HL-60/S4 treated with phorbol 12-myristate 13-acetate at 8.2 ng/mL for 4 days and 3 days (cell line): Measurements from ENCODE around the gene KLK10.
"Not testable (repeated sequence)": the region's sequence is repeated elsewhere in the genome, so short reads cannot be mapped to it uniquely, and the experiment has no call there.

Experiments used
- in situ Hi-C: fragments of 300-500 bp; cut with MboI; formaldehyde crosslinking; loops from 2 replicates; pipeline ENCODE4 v1.15.0; 2022; ENCODE audit warnings: low sequenced_read_pairs

The KLK10 gene

GRCh38 chr19:51002542-51003311 is 16.8 kb downstream of the KLK10 start:
- in situ Hi-C loops, result no loop called here

DNA sequence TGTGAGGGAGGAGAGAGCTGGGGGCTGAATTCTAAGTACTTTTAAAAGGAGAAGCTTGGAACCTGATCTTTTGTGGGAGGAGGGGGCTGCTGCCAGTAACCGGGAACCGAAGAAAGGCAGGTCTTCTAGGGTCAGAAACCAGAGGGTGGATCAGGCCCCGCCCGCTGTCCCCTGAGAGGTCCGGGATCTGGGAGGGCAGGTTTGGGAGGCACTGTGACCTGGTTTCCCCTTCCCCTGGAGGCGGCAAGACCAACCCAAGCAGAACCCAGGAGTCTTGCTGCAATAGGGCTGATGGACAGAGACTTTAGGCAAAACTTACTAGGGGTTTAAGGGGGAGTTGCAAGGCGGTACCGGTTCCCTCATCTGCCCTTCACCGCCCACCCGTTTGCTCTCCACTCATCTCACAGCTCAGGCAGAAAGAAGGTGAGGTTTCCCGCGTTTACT is 17.4 kb downstream of the KLK10 start:
- in situ Hi-C loops, result no loop called here

- in situ Hi-C loops, result no loop called here
Observed at GRCh38 chr19:51001515-51001914, 18.0 kb downstream of the KLK10 start, which contains the start of gene KLK8. TSS of gene KLK8 (minus strand) at chr19:51001604. CDS start at chr19:51001167, 437 bp downstream.

DNA sequence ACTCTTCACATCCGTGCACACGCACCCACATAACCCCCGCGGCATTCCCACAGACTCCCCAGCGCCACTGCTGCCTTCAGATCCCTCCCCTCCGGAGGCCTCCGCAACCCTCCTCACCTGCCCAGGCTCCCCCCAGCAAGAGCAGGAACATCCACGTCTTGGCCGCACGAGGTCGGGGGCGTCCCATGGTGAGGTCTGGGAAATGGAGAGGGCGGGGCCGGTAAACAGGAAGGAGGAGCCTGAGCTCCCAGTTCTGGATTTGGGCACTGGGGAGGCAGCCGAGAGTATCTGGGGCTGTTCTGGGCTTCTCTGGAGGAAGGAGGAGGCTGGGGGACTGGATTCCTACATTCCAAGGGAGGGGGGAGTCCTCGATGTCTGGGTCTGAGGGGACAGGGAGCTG is 18.5 kb downstream of the KLK10 start:
- in situ Hi-C loops, result no loop called here

DNA sequence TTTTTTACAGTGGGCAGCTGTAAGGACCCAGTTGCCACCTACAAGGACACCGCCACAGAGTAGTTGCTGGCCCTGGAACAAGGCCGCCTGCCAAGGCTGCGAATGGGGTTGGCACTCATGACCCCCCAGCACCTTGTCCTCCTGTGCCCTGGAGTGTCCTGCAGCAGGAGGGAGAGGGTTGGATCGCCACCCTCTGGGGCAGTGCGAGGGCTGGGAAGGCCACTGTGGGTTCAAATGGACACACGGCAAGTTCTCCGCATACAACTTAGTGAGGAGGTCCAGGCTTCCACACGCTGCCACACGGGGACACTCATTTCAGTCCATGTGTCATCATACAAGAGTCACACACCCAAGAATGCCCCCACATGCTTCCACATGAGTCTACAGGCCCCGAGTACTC is 19.1 kb downstream of the KLK10 start:
- in situ Hi-C loops, result no loop called here

DNA sequence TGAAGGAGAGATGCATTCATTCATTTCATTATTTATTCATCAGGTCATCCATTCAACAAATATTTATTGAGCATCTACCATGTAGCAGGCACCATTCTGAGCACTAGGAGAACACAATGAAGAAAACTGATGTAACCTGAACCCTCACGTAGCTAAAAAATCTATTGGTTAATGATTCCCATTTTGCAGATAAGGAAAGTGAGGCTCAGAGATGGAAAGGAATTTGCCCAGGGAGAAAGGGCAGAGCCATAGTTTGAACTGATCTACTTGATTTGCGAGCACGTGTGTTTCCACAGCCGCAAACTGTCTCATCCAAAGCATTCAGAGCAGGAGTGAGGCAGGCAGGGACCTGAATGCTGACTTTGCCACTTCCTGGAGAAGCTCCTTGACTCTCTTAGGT is 20.8 kb downstream of the KLK10 start:
- in situ Hi-C loops, result no loop called here

GRCh38 chr19:50998061-50998460 is 21.4 kb downstream of the KLK10 start:
- in situ Hi-C loops, result no loop called here

GRCh38 chr19:50994129-50994528 is 25.4 kb downstream of the KLK10 start:
- in situ Hi-C loops, result no loop called here

- in situ Hi-C loops, result no loop called here
Observed at GRCh38 chr19:50992666-50993035, 26.9 kb downstream of the KLK10 start.

GRCh38 chr19:50984416-50984815 is 35.1 kb downstream of the KLK10 start:
- in situ Hi-C loops, result not testable (repeated sequence)

GRCh38 chr19:50983625-50984292 is 35.8 kb downstream of the KLK10 start, which contains the start of gene KLK7:
TSS of gene KLK7 (minus strand) at chr19:50983917. CDS start at chr19:50982399, 1,518 bp downstream.
- in situ Hi-C loops, result no loop called here

GRCh38 chr19:50982186-50982585 is 37.3 kb downstream of the KLK10 start:
- in situ Hi-C loops, result no loop called here

DNA sequence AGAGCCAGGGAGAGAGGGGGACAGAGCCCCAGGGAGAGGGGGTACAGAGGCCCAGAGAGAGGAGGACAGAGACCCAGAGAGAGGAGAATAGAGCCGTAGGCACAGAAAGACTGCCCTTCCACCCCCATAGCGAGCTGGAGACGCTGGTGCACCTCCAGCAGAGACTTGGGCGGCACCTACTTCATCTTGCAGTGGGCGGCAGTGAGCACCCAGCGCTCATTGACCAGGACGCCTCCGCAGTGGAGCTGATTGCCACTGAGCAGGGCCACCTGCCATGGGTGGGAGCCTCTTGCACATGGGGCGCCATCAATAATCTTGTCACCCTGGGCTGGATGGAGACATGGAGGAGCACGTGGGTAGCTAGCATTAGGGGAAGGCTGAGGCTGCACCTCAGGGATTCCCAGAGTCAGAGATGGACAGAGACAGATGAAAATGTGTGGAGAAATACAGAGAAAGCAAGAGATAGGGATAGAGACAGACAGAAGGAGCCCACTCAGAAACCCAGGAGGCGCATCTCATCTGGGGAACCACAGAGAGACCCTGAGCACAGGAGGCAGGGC is 37.8 kb downstream of the KLK10 start:
- in situ Hi-C loops, result no loop called here

DNA sequence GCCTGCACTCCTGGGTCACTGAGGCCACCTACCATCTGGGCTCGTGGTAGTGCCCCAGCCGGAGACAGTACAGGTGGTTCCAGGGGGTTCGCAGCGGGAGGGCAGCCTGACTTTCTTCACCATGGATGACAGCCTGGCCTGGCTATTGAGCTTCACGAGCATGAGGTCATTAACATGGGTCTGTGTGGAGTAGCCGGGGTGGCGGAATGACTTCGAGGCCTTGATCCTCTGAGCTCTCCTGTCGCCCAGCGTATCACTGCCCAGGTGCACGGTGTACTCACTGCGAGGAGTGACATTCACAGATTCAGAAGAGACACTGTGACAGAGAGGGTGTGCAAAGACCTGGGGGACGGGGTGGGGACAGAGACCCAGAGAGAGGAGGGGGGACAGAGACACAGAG is 39.3 kb downstream of the KLK10 start:
- in situ Hi-C loops, result no loop called here

- in situ Hi-C loops, result no loop called here
Observed at GRCh38 chr19:50979758-50980157, 39.8 kb downstream of the KLK10 start.

DNA sequence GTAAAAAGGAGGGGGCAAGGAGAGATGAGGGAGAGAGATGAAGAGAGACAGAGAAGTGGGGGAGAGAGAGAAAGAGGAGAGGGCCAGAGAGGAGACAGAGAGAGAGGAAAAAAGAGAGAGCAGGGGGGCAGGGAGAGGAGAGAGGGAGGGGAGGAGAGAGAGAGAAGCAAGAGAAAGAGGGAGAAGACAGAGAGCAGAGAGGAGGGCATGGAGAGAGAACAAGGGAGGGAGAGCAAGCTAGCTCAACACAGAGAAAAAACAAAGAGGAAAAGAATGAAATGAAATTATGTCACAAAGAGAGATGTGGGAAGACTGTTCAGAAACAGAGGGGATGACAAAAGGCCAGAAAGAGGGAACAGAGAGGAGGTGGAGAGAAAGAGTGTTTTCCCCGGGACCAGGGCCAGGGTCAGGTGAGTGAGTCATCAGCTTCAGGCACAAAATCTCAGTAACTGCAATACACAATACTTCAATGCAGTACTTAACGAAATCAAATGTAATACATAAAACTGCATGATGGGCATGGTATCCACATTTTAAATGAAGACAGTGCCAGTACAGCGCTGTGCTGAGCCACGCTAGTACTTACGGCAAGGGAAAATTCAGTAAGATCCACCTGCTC is 40.6 kb downstream of the KLK10 start:
- in situ Hi-C loops, result no loop called here

DNA sequence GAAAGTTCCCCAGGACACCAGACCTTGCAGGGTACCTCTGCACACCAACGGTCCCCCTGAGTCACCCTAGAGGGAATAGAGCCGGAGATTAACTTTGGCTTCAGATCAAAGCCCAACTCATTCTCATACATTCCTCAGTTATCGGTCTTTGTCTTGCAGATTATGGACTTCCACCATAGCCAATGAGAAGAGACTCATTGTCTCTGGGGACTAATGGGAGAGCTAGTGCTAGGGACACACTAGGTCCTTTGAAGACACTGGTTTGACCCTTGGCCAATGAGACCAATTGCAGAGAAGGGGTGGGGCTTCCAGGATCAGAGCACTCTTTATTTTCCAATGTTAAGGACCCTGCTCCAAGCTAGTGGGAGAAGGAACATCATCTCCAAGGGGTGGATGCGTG is 41.9 kb downstream of the KLK10 start:
- in situ Hi-C loops, result no loop called here

- in situ Hi-C loops, result no loop called here
Observed at GRCh38 chr19:50975766-50976165, 43.7 kb downstream of the KLK10 start.

DNA sequence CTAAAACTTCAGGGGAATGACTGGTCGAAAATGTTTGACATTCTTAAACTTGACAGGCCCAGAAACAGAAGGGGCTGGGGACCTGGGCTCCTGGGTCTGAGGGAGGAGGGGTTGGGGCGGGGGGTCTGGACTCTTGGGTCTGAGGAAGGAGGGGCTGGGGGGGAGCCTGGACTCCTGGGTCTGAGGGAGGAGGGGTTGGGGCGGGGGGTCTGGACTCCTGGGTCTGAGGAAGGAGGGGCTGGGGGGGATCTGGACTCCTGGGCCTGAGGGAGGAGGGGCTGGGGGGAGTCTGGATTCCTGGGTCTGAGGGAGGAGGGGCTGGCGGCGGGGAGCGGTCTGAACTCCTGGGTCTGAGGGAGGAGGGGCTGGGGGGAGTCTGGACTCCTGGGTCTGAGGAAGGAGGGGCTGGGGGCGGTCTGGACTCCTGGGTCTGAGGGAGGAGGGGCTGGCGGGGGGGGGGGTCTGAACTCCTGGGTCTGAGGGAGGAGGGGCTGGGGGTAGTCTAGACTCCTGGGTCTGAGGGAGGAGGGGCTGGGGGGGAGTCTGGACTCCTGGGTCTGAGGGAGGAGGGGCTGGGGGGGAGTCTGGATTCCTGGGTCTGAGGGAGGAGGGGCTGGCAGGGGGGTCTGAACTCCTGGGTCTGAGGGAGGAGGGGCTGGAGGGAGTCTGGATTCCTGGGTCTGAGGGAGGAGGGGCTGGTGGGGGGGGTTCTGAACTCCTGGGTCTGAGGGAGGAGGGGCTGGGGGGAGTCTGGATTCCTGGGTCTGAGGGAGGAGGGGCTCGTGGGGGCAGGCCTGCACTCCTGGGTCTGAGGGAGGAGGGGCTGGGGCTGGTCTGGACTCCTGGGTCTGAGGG is 44.6 kb downstream of the KLK10 start:
- in situ Hi-C loops, result no loop called here

GRCh38 chr19:50972795-50973376 is 46.6 kb downstream of the KLK10 start:
- in situ Hi-C loops, result no loop called here
